PC-3 (cell line): ENCODE data around the gene TMOD3. TPM values are rescaled to one million over a fixed set of nuclear protein-coding genes. Genes with fewer than 3 reads are reported as not detected.

ENCODE experiments used
- ATAC-seq: fragments of 200-7000 bp; cut with Tn5 transposase; 2 replicates; pipeline ENCODE4 v1.9.1; 2020; ENCODE audit warnings: mild to moderate bottlenecking, moderate library complexity
- BruUV-seq: library from RNA; stranded (reverse); fragments of 400-500 nt; replicated peaks from 2 replicates; lab custom pipeline; 2021; lab: Mats Ljungman, UMichigan
- CTCF ChIA-PET: fragments of 300-600 bp; sonication (Branson Sonifier 250); formaldehyde crosslinking; loops from one replicate; lab custom pipeline; 2022; ENCODE audit warnings: antibody characterized with exemption; lab: Charles Lee
- POLR2A ChIA-PET: fragments of 300-600 bp; sonication (Branson Sonifier 250); formaldehyde crosslinking; loops from one replicate; lab custom pipeline; 2022; ENCODE audit warnings: antibody characterized with exemption; ENCODE audit not compliant: unreplicated experiment; lab: Charles Lee
- DNase-seq: peaks from one replicate; pipeline ENCODE4 v3.0.0-alpha.2; 2015
- H2AFZ ChIP-seq: fragments of 300-600 bp; sonication (generic); 2 replicates; pipeline ENCODE4 v1.6.0; 2016; ENCODE audit warnings: antibody characterized with exemption, low read length
- H3F3A ChIP-seq: fragments of 300-600 bp; sonication (generic); one replicate; pipeline ENCODE4 v1.6.0; 2017; ENCODE audit warnings: antibody characterized with exemption, low read length, control low read depth, mild to moderate bottlenecking; ENCODE audit not compliant: unreplicated experiment
- H3K27ac ChIP-seq: fragments of 300-600 bp; sonication (generic); 2 replicates; pipeline ENCODE4 v1.5.1; 2016; ENCODE audit warnings: mild to moderate bottlenecking, low read length
- H3K27me3 ChIP-seq: fragments of 300-600 bp; sonication (generic); 2 replicates; pipeline ENCODE4 v1.6.1; 2016; ENCODE audit warnings: low read length, mixed read lengths
- H3K36me3 ChIP-seq: fragments of 300-600 bp; sonication (generic); 2 replicates; pipeline ENCODE4 v1.6.1; 2016; ENCODE audit warnings: low read depth, mixed run types, low read length, mixed read lengths
- H3K4me1 ChIP-seq: fragments of 300-600 bp; sonication (generic); 2 replicates; pipeline ENCODE4 v1.5.1; 2016; ENCODE audit warnings: low read length; ENCODE audit not compliant: insufficient read depth
- H3K4me2 ChIP-seq: fragments of 300-600 bp; sonication (generic); 2 replicates; pipeline ENCODE4 v1.6.0; 2016; ENCODE audit warnings: low read length
- H3K4me3 ChIP-seq: fragments of 300-600 bp; sonication (generic); 2 replicates; pipeline ENCODE4 v1.5.1; 2016; ENCODE audit warnings: mild to moderate bottlenecking, low read length, mixed read lengths
- H3K79me2 ChIP-seq: fragments of 300-600 bp; sonication (generic); 2 replicates; pipeline ENCODE4 v1.6.1; 2017; ENCODE audit warnings: low read length, mixed read lengths
- H3K9ac ChIP-seq: fragments of 300-600 bp; sonication (generic); 2 replicates; pipeline ENCODE4 v1.6.0; 2016; ENCODE audit warnings: mild to moderate bottlenecking, low read length
- H3K9me2 ChIP-seq: fragments of 300-600 bp; sonication (generic); replicated peaks from 2 replicates; pipeline ENCODE4 v1.6.1; 2016; ENCODE audit warnings: mixed run types, low read length, mixed read lengths
- H3K9me3 ChIP-seq: fragments of 300-600 bp; sonication (generic); 2 replicates; pipeline ENCODE4 v1.6.1; 2016; ENCODE audit warnings: low read length, mixed read lengths
- H4K20me1 ChIP-seq: fragments of 300-600 bp; sonication (generic); 2 replicates; pipeline ENCODE4 v1.6.1; 2016; ENCODE audit warnings: low read length, mixed read lengths
- CTCF ChIP-seq: fragments of 300-600 bp; sonication (generic); conservative IDR thresholded peaks from 2 replicates; pipeline ENCODE4 v1.5.1; 2017; ENCODE audit warnings: antibody characterized with exemption, low read depth, mild to moderate bottlenecking, low read length
- EZH2 ChIP-seq: fragments of 300-600 bp; sonication (generic); IDR thresholded peaks from one replicate; pipeline ENCODE4 v1.6.1; 2017; ENCODE audit warnings: antibody characterized with exemption, mild to moderate bottlenecking, low read length; ENCODE audit not compliant: unreplicated experiment
- EZH2phosphoT487 ChIP-seq: fragments of 300-600 bp; sonication (generic); IDR thresholded peaks from 2 replicates; pipeline ENCODE4 v1.6.1; 2018; ENCODE audit warnings: mild to moderate bottlenecking, antibody characterized with exemption, low read length, borderline replicate concordance
- intact Hi-C: fragments of 100-400 bp; cut with micrococcal nuclease; formaldehyde crosslinking; loops from 2 replicates; pipeline ENCODE4 v1.9.0; 2023
- total RNA-seq: library from RNA; depleted of rRNA; stranded (reverse); fragments of >200 nt; gene quantifications from 2 replicates; pipeline ENCODE4 v1.2.3, GENCODE V29; 2014

TMOD3 gene
- total RNA-seq, 1 experiment from 2014 or later = 43.9 TPM

- no peak for TF ChIP-seq EZH2phosphoT487
- TF ChIP-seq EZH2 = no peak
- TF ChIP-seq CTCF = no peak
- ATAC-seq (no peak), DNase-seq (peak; percentile 28)
- no peaks in the 10 kb centered on the region for H4K20me1 ChIP-seq
- no peaks in the 10 kb centered on the region for H3K79me2 ChIP-seq
- no peak overlapping the region for H2AFZ ChIP-seq
- no peaks in the 10 kb centered on the region for H3K27me3 ChIP-seq
- intact Hi-C loops = loop anchor here (5.0 kb wide), 2 partner anchors 126 to 256 kb away; no protein-coding TSS in a partner anchor
- no peaks in the 10 kb centered on the region for H3F3A ChIP-seq
- H3K9me2 ChIP-seq = no peaks in the 10 kb centered on the region
- no peaks in the 10 kb centered on the region for H3K9me3 ChIP-seq
- peak overlapping the region; percentile 37 for H3K9ac ChIP-seq
- H3K4me3 ChIP-seq = no peak overlapping the region
- H3K4me2 ChIP-seq = peak overlapping the region; percentile 59
- BruUV-seq = no TSS peak
- CTCF ChIA-PET = interaction anchor here (0.5 to 0.6 kb wide), 2 partner anchors 150 to 258 kb away, joined by 5 to 7 read pairs; no protein-coding TSS in a partner anchor
- peaks cover 38% of the 10 kb centered on the region for H3K4me1 ChIP-seq
- peak overlapping the region; percentile 90 for H3K27ac ChIP-seq
- POLR2A ChIA-PET = no interaction called here
- peaks cover 12% of the 10 kb centered on the region; the same call in 1 of the 2 replicates for H3K36me3 ChIP-seq
Observed at GRCh38 chr15:51908316-51908715, 78.9 kb downstream of the TMOD3 start.

GRCh38 chr15:51909584-51909983, 80.1 kb downstream of the TMOD3 start:
- POLR2A ChIA-PET = no interaction called here
- Histone ChIP-seq H4K20me1 (no peaks in the 10 kb centered on the region), H3K9ac (no peak overlapping the region), H3K27ac (no peak overlapping the region), H3F3A (no peaks in the 10 kb centered on the region), H3K4me1 (peaks cover 33% of the 10 kb centered on the region), H3K4me2 (no peak overlapping the region), H2AFZ (no peak overlapping the region), H3K9me2 (no peaks in the 10 kb centered on the region), H3K36me3 (peaks cover 9% of the 10 kb centered on the region; the same call in 1 of the 2 replicates), H3K4me3 (no peak overlapping the region), H3K9me3 (no peaks in the 10 kb centered on the region), H3K27me3 (no peaks in the 10 kb centered on the region), H3K79me2 (no peaks in the 10 kb centered on the region)
- ATAC-seq (no peak), DNase-seq (no peak)
- CTCF ChIA-PET = no interaction called here
- no TSS peak for BruUV-seq
- intact Hi-C loops = loop anchor here (5.0 kb wide), 2 partner anchors 127 to 257 kb away; no protein-coding TSS in a partner anchor
- no peak for TF ChIP-seq EZH2
- TF ChIP-seq CTCF = no peak
- no peak for TF ChIP-seq EZH2phosphoT487

- no TSS peak for BruUV-seq
- Histone ChIP-seq H3K4me1 (peaks cover 15% of the 10 kb centered on the region), H3K4me3 (no peak overlapping the region), H4K20me1 (no peaks in the 10 kb centered on the region), H3K79me2 (no peaks in the 10 kb centered on the region), H3K9me3 (no peaks in the 10 kb centered on the region), H3K9ac (no peak overlapping the region), H3K27ac (no peak overlapping the region), H2AFZ (no peak overlapping the region), H3K9me2 (no peaks in the 10 kb centered on the region), H3K4me2 (no peak overlapping the region), H3F3A (no peaks in the 10 kb centered on the region), H3K36me3 (peaks cover 4% of the 10 kb centered on the region; the same call in 1 of the 2 replicates), H3K27me3 (no peaks in the 10 kb centered on the region)
- CTCF ChIA-PET = no interaction called here
- intact Hi-C loops = no loop called here
- POLR2A ChIA-PET = no interaction called here
- no peak for TF ChIP-seq EZH2
- no peak for TF ChIP-seq CTCF
- TF ChIP-seq EZH2phosphoT487 = no peak
- ATAC-seq (no peak), DNase-seq (no peak)
Observed at GRCh38 chr15:51912528-51912927, 83.1 kb downstream of the TMOD3 start.
